GM19043 (cell line): ENCODE results near the gene KNSTRN.
A peak's percentile ranks its signal among the peaks of the same experiment; 100 is the strongest.

Source experiments
- ATAC-seq: cut with Tn5 transposase; IDR thresholded peaks from one replicate; pipeline ENCODE4 v1.9.1; 2021; ENCODE audit warnings: low read depth; ENCODE audit not compliant: unreplicated experiment

KNSTRN gene

DNA sequence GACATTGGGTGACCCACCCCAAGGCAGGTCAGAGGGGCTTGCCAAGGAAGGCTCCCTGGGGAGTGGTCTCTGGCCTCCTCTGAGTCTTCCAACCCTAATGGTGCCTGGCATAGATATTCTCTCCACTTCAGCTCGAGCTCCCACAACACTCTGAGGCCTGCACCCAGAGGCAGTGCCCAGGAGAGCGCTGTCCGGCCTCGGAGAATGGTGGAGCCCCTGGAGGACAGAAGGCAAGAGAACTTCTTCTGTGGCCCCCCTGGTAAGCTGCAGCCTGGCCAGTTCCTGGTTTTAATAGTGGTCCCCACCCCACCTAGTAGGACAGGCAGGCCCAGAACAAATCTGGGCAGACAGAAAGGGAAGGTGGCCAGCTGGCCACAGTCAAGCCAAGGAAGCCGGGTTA is 17.5 kb upstream of the KNSTRN start:
- ATAC-seq = no peak

DNA sequence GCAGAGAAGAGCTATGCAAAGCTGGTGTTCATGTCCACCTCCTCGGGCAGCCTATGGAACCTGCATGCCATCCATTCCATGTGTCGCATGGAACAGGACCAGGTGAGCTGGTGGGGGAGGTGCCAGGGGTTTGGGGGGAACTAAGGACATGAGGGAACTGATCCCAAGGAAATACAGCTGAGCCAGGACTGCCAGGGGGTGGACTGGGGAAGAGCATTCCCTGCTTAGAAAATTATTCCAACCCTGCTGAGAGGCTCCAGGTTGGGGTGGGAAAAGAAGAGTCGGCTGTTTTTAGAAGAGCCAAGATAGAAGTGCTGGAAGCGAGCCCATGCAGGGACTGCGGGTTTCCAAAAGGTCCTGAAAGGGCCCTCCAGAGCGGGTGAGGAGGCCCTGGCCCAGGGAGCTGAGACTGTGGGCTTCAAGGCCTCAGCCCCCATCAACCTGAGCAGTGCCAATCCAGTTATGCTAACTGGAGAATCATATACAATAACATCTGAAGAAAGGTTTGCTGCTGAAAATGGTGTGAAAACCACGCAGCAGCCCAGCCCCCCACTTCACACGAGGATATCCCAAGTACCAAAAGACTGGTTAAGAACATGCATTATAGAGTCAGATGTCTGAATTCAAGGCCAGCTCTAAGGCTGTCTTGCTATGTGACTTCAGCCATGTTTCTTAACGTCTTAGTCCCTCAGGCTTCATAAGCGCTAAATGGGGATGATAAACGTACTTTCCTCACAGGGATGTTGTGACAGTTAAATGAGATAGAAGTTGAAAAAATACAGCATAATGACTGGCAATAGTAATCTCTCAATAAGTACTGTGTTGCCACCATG is 16.7 kb upstream of the KNSTRN start:
- no peak for ATAC-seq

- ATAC-seq = no peak
These were observed 15.8 kb upstream of the KNSTRN start for GRCh38 chr15:40366457-40367370.

GRCh38 chr15:40367371-40367685 is 15.2 kb upstream of the KNSTRN start:
- no peak for ATAC-seq

DNA sequence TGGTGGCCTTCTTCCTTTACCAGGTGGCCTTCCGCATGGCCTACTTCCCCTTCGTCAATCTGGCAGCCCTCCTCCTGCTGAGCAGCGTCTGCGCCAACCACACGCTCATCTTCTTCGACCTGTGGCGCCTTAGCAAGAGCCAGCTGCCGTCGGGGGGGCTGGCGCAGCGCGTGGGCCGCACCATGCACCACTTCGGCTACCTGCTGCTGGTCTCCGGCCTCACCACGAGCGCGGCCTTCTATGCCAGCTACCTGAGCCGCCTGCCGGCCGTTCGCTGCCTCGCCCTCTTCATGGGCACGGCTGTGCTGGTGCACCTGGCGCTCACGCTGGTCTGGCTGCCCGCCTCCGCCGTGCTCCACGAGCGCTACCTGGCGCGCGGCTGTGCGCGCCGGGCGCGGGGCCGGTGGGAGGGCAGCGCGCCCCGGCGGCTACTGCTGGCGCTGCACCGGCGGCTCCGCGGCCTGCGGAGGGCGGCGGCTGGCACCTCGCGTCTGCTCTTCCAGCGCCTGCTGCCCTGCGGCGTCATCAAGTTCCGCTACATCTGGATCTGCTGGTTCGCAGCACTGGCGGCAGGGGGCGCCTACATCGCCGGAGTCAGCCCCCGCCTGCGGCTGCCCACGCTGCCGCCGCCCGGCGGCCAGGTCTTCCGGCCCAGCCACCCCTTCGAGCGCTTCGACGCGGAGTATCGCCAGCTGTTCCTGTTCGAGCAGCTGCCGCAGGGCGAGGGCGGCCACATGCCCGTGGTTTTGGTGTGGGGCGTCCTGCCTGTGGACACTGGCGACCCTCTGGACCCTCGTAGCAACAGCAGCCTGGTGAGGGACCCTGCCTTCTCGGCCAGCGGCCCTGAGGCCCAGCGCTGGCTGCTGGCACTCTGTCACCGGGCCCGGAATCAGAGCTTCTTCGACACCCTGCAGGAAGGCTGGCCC is 14.6 kb upstream of the KNSTRN start:
- ATAC-seq = peak; percentile 83

DNA sequence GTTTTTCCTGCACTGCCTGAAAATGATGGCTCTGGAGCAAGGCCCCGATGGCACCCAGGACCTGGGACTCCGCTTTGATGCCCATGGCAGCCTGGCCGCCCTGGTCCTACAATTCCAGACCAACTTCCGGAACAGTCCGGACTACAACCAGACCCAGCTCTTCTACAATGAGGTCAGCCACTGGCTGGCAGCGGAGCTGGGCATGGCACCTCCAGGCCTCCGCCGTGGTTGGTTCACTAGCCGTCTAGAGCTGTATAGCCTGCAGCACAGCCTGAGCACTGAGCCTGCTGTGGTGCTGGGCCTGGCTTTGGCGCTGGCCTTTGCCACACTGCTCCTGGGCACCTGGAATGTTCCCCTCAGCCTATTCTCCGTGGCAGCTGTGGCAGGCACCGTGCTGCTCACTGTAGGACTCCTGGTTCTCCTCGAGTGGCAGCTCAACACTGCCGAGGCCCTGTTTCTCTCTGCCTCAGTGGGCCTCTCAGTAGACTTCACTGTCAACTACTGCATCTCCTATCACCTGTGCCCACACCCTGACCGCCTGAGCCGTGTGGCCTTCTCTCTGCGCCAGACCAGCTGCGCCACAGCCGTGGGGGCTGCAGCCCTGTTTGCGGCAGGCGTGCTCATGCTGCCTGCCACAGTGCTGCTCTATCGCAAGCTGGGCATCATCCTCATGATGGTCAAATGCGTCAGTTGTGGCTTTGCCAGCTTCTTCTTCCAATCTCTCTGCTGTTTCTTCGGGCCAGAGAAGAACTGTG is 13.6 kb upstream of the KNSTRN start:
- no peak for ATAC-seq

DNA sequence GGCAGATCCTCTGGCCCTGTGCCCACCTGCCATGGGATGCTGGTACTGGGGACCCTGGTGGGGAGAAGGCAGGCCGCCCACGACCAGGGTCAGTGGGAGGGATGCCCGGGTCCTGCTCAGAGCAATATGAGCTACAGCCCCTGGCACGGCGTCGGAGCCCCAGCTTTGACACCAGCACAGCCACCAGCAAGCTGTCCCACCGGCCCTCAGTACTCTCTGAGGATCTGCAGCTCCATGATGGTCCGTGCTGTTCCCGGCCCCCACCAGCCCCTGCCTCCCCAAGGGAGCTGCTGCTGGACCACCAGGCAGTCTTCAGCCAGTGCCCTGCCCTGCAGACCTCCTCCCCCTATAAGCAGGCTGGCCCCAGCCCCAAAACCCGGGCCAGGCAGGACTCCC is 13.0 kb upstream of the KNSTRN start:
- no peak for ATAC-seq

- ATAC-seq = no peak
These were observed 12.6 kb upstream of the KNSTRN start for GRCh38 chr15:40369971-40370370.

DNA sequence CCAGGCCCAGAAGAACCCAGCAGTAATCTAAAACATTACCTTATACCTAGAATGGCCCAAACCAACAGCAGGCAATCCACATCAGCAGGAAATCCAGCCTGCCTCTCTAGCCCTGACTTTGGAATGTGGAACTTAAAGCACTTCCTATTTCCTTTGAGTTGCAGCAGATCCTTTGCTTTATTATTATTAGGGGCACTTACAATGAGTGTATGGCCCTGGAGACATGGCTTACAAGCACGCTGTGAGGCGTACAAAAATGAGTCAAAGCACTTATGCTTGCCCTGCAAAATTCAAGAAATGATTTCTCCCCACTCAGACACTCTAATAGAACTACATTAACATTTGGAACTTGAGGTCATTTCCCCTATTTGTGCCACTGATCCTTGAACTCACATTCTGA is 9.5 kb upstream of the KNSTRN start:
- no peak for ATAC-seq

DNA sequence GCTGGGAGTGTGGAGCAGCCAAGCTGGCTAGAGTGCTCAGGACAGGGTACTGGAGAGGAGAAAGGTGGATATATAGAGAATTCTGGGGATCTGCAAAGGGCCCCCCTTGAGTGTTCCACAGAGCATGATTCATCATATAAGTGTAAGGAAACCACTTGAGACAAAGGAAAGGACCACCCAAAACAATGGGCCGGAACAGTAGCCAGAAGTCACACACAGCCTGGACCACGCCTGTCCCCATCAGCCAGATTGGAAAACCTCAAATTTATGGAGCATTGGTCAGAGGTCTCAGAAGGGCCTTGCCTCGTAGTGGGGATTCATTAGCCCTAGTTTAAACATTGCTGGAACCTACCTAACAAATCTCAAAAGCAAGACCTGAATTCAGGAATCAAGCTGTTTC is 4.9 kb upstream of the KNSTRN start:
- no peak for ATAC-seq

GRCh38 chr15:40379374-40379773 is 3.1 kb upstream of the KNSTRN start:
- ATAC-seq = no peak

DNA sequence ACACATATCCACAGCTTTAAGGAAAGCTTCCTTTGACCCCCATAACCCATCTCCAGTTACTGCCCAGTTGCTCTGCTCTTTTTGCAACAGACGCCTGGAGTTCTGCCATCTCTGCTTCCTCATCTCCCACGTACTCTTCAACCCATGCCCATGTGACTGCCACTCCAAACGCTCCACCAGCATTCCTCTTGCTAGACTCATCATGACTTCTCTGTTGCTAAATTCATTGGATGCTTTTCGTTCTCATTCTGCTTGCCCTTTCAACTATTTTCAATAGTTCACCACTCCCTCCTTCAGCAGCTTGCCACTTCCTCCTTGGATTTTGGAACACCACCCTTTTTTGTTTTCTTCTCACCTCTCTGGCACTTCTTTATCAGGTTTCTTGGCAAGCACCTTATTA is 2.7 kb upstream of the KNSTRN start:
- no peak for ATAC-seq

GRCh38 chr15:40380636-40381035 is 1.9 kb upstream of the KNSTRN start:
- no peak for ATAC-seq

GRCh38 chr15:40381818-40382529 is 547 bp upstream of the KNSTRN start:
- no peak for ATAC-seq

- no peak for ATAC-seq
These were observed 4.0 kb downstream of the KNSTRN start for GRCh38 chr15:40386480-40386879.

GRCh38 chr15:40388941-40389823 is 6.7 kb downstream of the KNSTRN start:
- no peak for ATAC-seq

DNA sequence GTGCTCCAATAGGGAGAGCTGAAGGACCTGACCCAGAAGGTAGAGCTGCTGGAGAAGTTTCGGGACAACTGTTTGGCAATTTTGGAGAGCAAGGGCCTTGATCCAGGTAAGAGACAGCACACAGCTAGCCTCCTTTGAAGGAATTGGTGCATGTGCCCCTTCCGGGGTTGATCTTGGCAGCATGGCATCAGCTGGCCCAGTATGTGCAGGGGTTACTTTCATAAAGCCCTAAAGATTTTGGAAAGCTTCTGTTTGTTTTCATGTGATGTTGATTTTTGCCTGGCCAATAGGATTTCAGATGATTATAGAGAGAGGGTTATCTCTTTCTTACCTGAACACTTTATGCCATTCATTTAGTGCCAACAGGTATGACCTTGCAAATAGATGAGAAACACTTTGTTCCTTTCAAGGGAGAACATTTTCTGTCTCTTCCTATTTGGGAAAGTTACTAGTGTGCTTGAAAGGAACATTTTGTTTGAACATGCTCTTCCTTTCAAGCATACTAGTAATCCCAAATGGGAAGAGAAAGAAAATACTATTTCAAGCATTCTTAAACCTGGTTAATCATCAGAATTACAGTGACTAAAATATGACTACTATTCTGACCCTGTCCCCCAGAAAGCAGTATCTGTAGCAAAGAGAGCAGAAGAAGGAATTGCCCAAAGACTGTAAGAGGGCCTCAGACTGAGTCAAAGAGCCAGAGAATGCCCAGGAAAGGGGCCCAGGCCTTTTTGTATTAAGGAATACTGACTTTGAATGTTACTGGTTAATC is 7.5 kb downstream of the KNSTRN start:
- ATAC-seq = no peak
